ENCODE measurements around the gene SEMA3G. TPM values are rescaled to one million over a fixed set of nuclear protein-coding genes. Genes with fewer than 3 reads are reported as not detected.

The SEMA3G gene
- total RNA-seq, 4 donors from 2014 or later = 0.34 to 9.8 (median 3.4) TPM

GRCh38 chr3:52468336-52468735 is 23.4 kb upstream of the SEMA3G start:
- TF ChIP-seq POLR2A (IDR thresholded peaks at IDR 0.05) = no peak
- no peak for TF ChIP-seq CTCF (IDR thresholded peaks at IDR 0.05)
- Histone ChIP-seq H3K36me3 (peaks cover 4 to 79% (median 20%) of the 10 kb centered on the region in 3 donors), H3K27ac (peak overlapping the region; percentile 20 to 66 (median 43)), H3K9me3 (no peaks in the 10 kb centered on the region), H3K4me1 (peaks cover 11 to 52% (median 28%) of the 10 kb centered on the region in 3 donors), H3K27me3 (no peaks in the 10 kb centered on the region), H3K4me3 (no peak overlapping the region)
- 36 to 44% methylated on average over 8 to 9 of the region's 9 CpGs for WGBS, 2 donors
- intact Hi-C loops (cut with DNase I) = loop anchor here (10.0 kb wide), 1 partner anchor 186 kb away; no protein-coding TSS in a partner anchor
- DNase-seq = no peak

- 68 to 80% methylated on average over 4 to 5 of the region's 5 CpGs for WGBS, 2 donors
- H3K27ac ChIP-seq = no peak overlapping the region
Measured at GRCh38 chr3:52463416-52463815, 18.5 kb upstream of the SEMA3G start.

GRCh38 chr3:52461874-52462273 is 17.0 kb upstream of the SEMA3G start:
- intact Hi-C loops (cut with DNase I) = loop anchor here (10.0 kb wide), 1 partner anchor 193 kb away; no protein-coding TSS in a partner anchor
- no peak for TF ChIP-seq POLR2A (IDR thresholded peaks at IDR 0.05)
- no peak for TF ChIP-seq CTCF (IDR thresholded peaks at IDR 0.05)
- no peak for DNase-seq
- WGBS, 2 donors = 56 to 60% methylated on average over 6 of the region's 6 CpGs
- Histone ChIP-seq H3K27me3 (no peaks in the 10 kb centered on the region), H3K36me3 (peaks cover 9 to 96% (median 34%) of the 10 kb centered on the region in 3 donors), H3K4me1 (peaks cover 12 to 29% (median 21%) of the 10 kb centered on the region in 3 donors), H3K27ac (peak overlapping the region in 2 of 4 donors; percentile 34 to 35), H3K9me3 (no peaks in the 10 kb centered on the region), H3K4me3 (no peak overlapping the region)

More at GRCh38 chr3:52463416-52463815, 18.5 kb upstream of the SEMA3G start:
- Histone ChIP-seq H3K36me3 (peaks cover 8 to 95% (median 27%) of the 10 kb centered on the region in 3 donors), H3K4me3 (no peak overlapping the region), H3K27me3 (no peaks in the 10 kb centered on the region), H3K4me1 (peaks cover 0 to 28% (median 18%) of the 10 kb centered on the region in 3 donors), H3K9me3 (no peaks in the 10 kb centered on the region)
- no peak for DNase-seq
- TF ChIP-seq POLR2A (IDR thresholded peaks at IDR 0.05) (no peak), CTCF (IDR thresholded peaks at IDR 0.05) (no peak)
- intact Hi-C loops (cut with DNase I) = loop anchor here (10.0 kb wide), 1 partner anchor 191 kb away; no protein-coding TSS in a partner anchor

DNA sequence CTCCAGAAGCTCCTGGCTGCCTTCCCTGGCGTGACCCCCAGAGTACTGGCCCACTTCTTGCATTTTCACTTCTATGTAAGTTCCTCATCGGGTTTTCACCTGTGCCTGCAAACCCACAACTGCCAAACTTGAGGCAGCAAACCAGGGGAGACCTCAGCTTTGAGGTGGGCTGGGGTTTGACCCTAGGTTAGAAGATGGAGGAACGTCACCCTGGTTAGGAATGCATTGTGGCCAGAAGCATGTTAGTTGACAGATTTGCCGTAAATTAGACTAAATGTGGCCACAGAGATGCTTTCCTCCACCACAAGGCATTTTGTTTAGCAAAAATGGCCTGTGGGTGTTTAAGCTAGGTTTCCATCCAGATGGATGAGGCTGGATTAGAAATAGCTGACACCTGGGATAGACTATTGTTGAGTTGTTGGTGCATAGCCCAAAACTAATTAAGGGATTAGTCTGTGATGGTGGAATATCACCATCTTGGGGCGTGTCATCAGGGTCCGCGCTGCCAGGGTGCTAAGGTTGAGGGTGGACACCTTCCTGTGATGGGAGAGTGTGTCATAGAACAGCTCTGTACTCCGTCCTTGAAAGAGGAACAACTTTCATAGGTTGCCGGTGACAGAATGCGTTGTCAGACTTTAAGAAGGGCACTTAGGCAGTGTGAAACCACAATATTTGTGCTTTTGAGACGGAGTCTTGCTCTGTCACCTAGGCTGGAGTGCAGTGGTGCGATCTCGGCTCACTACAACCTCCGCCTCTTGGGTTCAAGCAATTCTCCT is 14.1 kb upstream of the SEMA3G start:
- DNase-seq = no peak
- Histone ChIP-seq H3K9me3 (no peaks in the 10 kb centered on the region), H3K36me3 (peaks cover 9 to 67% (median 25%) of the 10 kb centered on the region in 3 donors), H3K27me3 (no peaks in the 10 kb centered on the region), H3K4me3 (no peak overlapping the region), H3K27ac (peak overlapping the region in 2 of 4 donors; percentile 16 to 29), H3K4me1 (peaks cover 26 to 55% (median 38%) of the 10 kb centered on the region in 3 donors)
- intact Hi-C loops (cut with DNase I) = no loop called here
- 75 to 87% methylated on average over 8 to 12 of the region's 14 CpGs for WGBS, 2 donors
- no peak for TF ChIP-seq POLR2A (IDR thresholded peaks at IDR 0.05)
- TF ChIP-seq CTCF (IDR thresholded peaks at IDR 0.05) = no peak
